HEK293T (cell line): ENCODE results near the gene MRPL57.

ENCODE experiments used
- ARNT ChIP-seq: fragments of 450-650 bp; IDR thresholded peaks from 2 replicates; pipeline ENCODE4 v1.6.1; 2017; ENCODE audit warnings: mild to moderate bottlenecking
- BHLHE40 ChIP-seq: fragments of 450-650 bp; IDR thresholded peaks from 2 replicates; pipeline ENCODE4 v1.6.1; 2016; ENCODE audit warnings: mild to moderate bottlenecking, moderate library complexity, borderline replicate concordance
- CTBP1 ChIP-seq: fragments of 450-650 bp; IDR thresholded peaks from 2 replicates; pipeline ENCODE4 v1.6.1; 2016; ENCODE audit warnings: borderline replicate concordance
- ELF4 ChIP-seq: fragments of 450-650 bp; IDR thresholded peaks from 2 replicates; pipeline ENCODE4 v1.6.1; 2017; ENCODE audit warnings: antibody characterized with exemption
- FOXA1 ChIP-seq: fragments of 450-650 bp; IDR thresholded peaks from 2 replicates; pipeline ENCODE4 v1.6.1; 2016; ENCODE audit warnings: mild to moderate bottlenecking
- FOXK2 ChIP-seq: fragments of 450-650 bp; IDR thresholded peaks from 2 replicates; pipeline ENCODE4 v1.6.1; 2016; ENCODE audit warnings: mild to moderate bottlenecking
- FOXM1 ChIP-seq: fragments of 450-650 bp; IDR thresholded peaks from 2 replicates; pipeline ENCODE4 v1.6.1; 2017; ENCODE audit warnings: mild to moderate bottlenecking, borderline replicate concordance
- HDGF ChIP-seq: fragments of 450-650 bp; IDR thresholded peaks from 2 replicates; pipeline ENCODE4 v1.6.1; 2017; ENCODE audit warnings: antibody characterized with exemption, borderline replicate concordance
- LEF1 ChIP-seq: fragments of 450-650 bp; IDR thresholded peaks from 2 replicates; pipeline ENCODE4 v1.6.1; 2017; ENCODE audit warnings: mild to moderate bottlenecking, borderline replicate concordance
- NFRKB ChIP-seq: fragments of 450-650 bp; IDR thresholded peaks from 2 replicates; pipeline ENCODE4 v1.6.1; 2016; ENCODE audit warnings: mild to moderate bottlenecking, moderate library complexity
- PKNOX1 ChIP-seq: fragments of 450-650 bp; IDR thresholded peaks from 2 replicates; pipeline ENCODE4 v1.6.1; 2016
- SP1 ChIP-seq: fragments of 450-650 bp; IDR thresholded peaks from 2 replicates; pipeline ENCODE4 v1.6.1; 2017
- SUZ12 ChIP-seq: fragments of 450-650 bp; IDR thresholded peaks from 2 replicates; pipeline ENCODE4 v1.6.1; 2016; ENCODE audit warnings: mild to moderate bottlenecking
- TARDBP ChIP-seq: fragments of 450-650 bp; IDR thresholded peaks from 2 replicates; pipeline ENCODE4 v1.6.1; 2016

DNA sequence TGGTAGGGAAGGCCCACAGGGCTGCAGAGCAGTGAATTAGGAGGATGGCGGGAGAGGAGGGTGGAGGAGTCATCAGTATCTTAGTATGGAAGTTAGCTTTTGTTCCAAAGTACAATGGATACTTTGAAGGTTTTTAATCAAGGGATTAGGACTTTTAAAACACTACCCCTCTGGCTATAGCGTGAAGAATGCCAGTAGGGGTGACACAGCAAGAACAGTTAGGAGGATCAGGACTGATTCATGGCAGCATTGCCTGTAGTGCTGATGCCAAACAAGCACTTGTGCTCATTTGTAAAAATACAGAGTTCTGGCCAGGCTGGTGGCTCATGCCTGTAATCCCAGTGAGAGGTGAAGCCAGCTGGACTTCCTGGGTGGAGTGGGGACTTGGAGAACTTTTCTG lies 46.3 kb upstream of the MRPL57 start:
- no peak for TF ChIP-seq HDGF
- no peak for TF ChIP-seq SUZ12
- TF ChIP-seq TARDBP = no peak
- no peak for TF ChIP-seq SP1
- TF ChIP-seq FOXM1 = no peak
- no peak for TF ChIP-seq ELF4
- no peak for TF ChIP-seq BHLHE40
- TF ChIP-seq FOXK2 = no peak
- TF ChIP-seq FOXA1 = no peak
- no peak for TF ChIP-seq CTBP1
- TF ChIP-seq NFRKB = no peak
- TF ChIP-seq PKNOX1 = no peak
- TF ChIP-seq ARNT = no peak
- no peak for TF ChIP-seq LEF1
